ENCODE measurements around the gene PLXDC1.

The PLXDC1 gene

DNA sequence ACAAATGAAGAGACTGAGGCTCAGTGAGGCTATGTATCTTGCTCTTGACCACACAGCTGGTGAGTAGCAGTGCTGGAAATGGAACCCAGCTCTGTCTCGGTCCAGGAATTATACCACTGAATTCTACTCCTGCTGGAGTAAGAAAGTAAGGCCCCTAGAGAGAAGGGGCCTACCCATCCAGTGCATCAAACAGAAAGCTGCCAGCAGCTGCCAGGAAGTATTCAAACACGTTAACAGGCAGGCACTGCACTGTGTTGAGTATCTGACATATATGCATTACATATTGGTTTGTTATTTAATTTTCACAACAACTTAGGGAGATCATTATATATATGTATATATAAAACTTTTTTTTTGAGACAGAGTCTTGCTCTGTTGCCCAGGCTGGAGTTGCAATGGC, 10.5 kb upstream of the PLXDC1 start:
- TF ChIP-seq REST (IDR thresholded peaks at IDR 0.05; ENCODE audit: insufficient read depth in 1 of 2, low read depth in 2 of 2, low read length in 2 of 2) (no peak), POLR2AphosphoS5 (IDR thresholded peaks at IDR 0.05; ENCODE audit: low read depth, low read length) (no peak), SIN3A (IDR thresholded peaks at IDR 0.05; ENCODE audit: borderline replicate concordance, insufficient read depth, low read length) (no peak), TAF1 (IDR thresholded peaks at IDR 0.05; ENCODE audit: borderline replicate concordance, insufficient read depth, low read length) (no peak), FOXP2 (optimal IDR thresholded peaks at IDR 0.05; ENCODE audit: borderline replicate concordance, extremely low read depth, extremely low read length, insufficient read depth) (no peak)

- no peak for TF ChIP-seq FOXP2 (optimal IDR thresholded peaks at IDR 0.05; ENCODE audit: borderline replicate concordance, extremely low read depth, extremely low read length, insufficient read depth)
- TF ChIP-seq TAF1 (IDR thresholded peaks at IDR 0.05; ENCODE audit: borderline replicate concordance, insufficient read depth, low read length), result no peak
- TF ChIP-seq POLR2AphosphoS5 (IDR thresholded peaks at IDR 0.05; ENCODE audit: low read depth, low read length), result no peak
- no peak for TF ChIP-seq SIN3A (IDR thresholded peaks at IDR 0.05; ENCODE audit: borderline replicate concordance, insufficient read depth, low read length)
- TF ChIP-seq REST (IDR thresholded peaks at IDR 0.05; ENCODE audit: insufficient read depth in 1 of 2, low read depth in 2 of 2, low read length in 2 of 2), result no peak
Observed at GRCh38 chr17:39158623-39159022, 7.2 kb upstream of the PLXDC1 start.

DNA sequence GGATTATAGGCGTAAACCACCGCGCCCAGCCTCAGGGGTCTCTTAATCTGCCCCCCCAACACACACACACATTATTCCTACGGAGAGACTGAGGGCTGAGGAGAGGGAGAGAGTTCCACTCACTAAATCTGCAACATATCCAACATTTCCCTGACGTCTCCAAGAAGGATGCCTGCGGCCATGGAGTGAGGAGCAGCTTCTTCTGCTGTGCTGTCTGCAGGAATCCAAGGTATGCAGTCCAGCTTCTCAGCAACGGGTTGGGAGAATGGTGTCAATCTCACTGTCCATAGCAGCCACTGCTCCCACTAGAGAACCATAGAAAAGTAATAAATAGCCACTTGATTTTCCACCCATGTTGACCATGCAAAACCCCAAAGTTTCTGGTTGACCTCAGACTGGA, 5.1 kb upstream of the PLXDC1 start:
- no peak for TF ChIP-seq POLR2AphosphoS5 (IDR thresholded peaks at IDR 0.05; ENCODE audit: low read depth, low read length)
- TF ChIP-seq REST (IDR thresholded peaks at IDR 0.05; ENCODE audit: insufficient read depth in 1 of 2, low read depth in 2 of 2, low read length in 2 of 2), result no peak
- no peak for TF ChIP-seq FOXP2 (optimal IDR thresholded peaks at IDR 0.05; ENCODE audit: borderline replicate concordance, extremely low read depth, extremely low read length, insufficient read depth)
- no peak for TF ChIP-seq SIN3A (IDR thresholded peaks at IDR 0.05; ENCODE audit: borderline replicate concordance, insufficient read depth, low read length)
- TF ChIP-seq TAF1 (IDR thresholded peaks at IDR 0.05; ENCODE audit: borderline replicate concordance, insufficient read depth, low read length), result no peak

DNA sequence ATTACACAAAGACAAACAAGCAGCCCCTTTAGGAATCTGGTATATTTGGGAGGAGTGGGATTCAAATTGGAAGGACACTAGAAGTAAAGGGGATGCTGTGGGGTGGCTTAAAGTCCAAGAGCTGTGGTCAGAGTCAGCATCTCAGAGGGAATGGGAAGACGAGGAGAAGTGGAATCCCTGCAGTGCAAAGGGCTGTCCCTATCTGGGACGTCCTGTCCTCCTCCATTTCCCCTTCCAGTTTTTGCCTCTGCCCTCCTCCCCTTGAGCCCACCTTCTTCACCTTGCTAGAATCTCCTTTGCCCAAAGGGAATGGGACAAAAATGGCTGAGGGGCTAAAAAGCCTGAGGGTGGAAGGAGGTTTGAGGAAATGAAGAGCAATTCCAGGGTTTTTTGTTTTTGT, 4.2 kb upstream of the PLXDC1 start:
- TF ChIP-seq SIN3A (IDR thresholded peaks at IDR 0.05; ENCODE audit: borderline replicate concordance, insufficient read depth, low read length) (no peak), POLR2AphosphoS5 (IDR thresholded peaks at IDR 0.05; ENCODE audit: low read depth, low read length) (no peak), TAF1 (IDR thresholded peaks at IDR 0.05; ENCODE audit: borderline replicate concordance, insufficient read depth, low read length) (no peak), FOXP2 (optimal IDR thresholded peaks at IDR 0.05; ENCODE audit: borderline replicate concordance, extremely low read depth, extremely low read length, insufficient read depth) (no peak), REST (IDR thresholded peaks at IDR 0.05; ENCODE audit: insufficient read depth in 1 of 2, low read depth in 2 of 2, low read length in 2 of 2) (no peak)

DNA sequence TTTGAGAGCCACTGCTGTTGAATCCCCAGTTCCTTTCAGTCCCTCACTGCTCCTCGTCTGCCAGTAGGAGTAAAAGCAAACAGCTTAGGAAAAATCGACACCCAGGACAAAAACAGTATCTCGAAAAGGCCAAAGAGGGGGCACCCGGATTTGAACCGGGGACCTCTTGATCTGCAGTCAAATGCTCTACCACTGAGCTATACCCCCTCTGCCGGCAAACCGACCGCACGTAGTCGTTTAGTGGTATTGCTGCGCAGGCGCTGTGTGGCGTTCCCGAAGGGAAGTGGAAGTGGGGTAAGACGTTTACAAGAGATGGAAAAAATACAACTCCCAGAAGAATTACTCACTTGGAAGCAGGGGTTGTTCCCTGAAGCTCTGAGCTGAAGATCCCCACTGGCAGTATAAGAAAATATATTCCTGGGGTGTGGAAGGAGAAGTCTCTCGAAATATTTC, 2.2 kb upstream of the PLXDC1 start:
- TF ChIP-seq POLR2AphosphoS5 (IDR thresholded peaks at IDR 0.05; ENCODE audit: low read depth, low read length), result no peak
- TF ChIP-seq SIN3A (IDR thresholded peaks at IDR 0.05; ENCODE audit: borderline replicate concordance, insufficient read depth, low read length), result peak; percentile 62; the same call in 1 of the 2 replicates
- no peak for TF ChIP-seq FOXP2 (optimal IDR thresholded peaks at IDR 0.05; ENCODE audit: borderline replicate concordance, extremely low read depth, extremely low read length, insufficient read depth)
- TF ChIP-seq REST (IDR thresholded peaks at IDR 0.05; ENCODE audit: insufficient read depth in 1 of 2, low read depth in 2 of 2, low read length in 2 of 2), result peak in 1 of 2 experiments; percentile 65; a peak in 2 of 4 replicates
- peak; percentile 41; the same call in 1 of the 2 replicates for TF ChIP-seq TAF1 (IDR thresholded peaks at IDR 0.05; ENCODE audit: borderline replicate concordance, insufficient read depth, low read length)
